T follicular helper cell (primary cell): Measurements from ENCODE around the gene E2F7.
"Not testable (repeated sequence)": the region's sequence is repeated elsewhere in the genome, so short reads cannot be mapped to it uniquely, and the experiment has no call there.

Experiments
- DNase-seq: peaks from one replicate; pipeline ENCODE4 v3.0.0-alpha.2; 2020; ENCODE audit warnings: low read depth
- total RNA-seq, 2 experiments: gene quantifications; one replicate each; lab custom pipeline; 2026; lab: John Stamatoyannopoulos, UW

The E2F7 gene
- 0.09 to 0.30 reads per million in 2 experiments for total RNA-seq

DNA sequence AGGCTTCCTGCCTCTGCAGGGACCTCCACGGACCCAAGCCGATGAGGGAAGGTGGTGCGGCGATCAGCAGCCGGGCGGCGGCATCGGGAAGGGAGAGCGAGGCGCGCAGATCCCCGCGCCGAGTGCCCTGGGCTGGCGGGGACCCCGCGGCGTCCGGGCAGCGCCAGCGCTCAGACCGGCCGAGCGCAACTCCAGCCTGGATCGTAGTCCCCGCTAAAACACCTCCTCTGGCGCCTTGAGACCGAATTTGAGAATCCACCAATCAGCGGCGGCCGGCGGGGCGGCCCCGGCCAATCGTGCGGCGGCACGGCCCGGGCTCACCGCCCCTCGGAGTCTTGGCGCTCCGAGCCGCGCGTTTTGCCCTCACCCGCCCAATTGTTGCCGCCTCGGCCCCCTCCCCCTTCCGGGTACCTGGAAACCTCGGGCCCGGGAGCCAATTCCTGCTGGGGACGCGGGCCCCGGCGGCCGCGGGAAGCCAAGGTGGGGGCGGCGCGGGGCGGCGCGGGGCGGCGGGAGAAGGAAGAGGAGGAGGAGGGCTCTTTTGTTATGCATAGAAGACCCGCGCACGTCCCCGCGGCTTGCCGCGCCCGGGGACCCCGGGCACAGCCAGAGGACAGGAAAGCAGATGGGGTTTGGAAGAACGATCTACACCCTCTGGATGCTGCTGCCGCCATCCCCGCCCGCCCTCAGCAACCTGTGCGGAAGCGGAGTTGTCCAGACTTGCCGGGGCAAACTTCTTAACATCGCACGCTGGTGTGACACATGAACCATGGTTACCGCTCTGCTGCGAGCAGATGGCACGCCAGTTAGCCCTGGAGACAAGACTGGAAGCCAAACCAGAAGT, at the start of gene E2F7:
TSS of gene E2F7 (minus strand) at position 209 of the 844 bp plus-strand sequence. CDS start 934 bp downstream, outside the sequence.
- peak; percentile 66 for DNase-seq

GRCh38 chr12:77113971-77114370, 48.6 kb upstream of the E2F7 start:
- no peak for DNase-seq

DNA sequence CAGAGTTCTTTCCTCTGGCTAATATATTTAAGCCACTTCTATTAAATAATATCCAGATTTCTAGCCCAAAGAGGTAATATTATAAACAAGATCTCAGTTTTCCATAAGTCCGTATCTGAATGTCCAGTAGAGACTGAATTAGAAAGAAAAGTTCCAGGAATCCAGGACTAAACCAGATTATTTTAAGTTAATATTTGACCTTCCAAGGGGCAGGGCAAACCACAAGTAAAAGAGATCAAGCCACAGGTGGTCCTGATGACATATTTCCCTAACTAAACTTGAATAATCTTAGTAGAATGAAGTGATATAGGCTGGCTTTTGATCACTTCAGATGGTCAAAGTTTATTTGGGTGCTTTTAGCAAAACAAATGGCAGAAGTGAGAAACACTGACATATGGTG, 43.3 kb upstream of the E2F7 start:
- DNase-seq: no peak

DNA sequence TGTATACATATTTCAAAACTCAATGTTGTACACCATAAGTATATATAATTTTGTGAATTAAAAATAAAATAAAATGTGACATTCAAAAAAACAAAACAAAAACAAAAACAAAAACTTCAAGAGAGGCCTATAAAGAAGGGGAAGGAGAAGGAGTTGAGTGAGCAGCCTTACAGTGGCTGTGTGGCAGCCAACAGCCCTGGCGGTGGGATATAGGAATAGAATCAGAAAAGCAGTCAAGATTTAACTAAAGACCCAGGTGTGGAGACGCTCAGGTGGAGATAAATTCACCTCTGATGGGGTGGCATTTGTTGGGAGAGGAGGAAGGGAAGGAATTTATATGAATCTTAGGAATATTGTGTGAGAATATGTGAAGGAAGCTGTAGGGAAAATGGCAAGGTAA, 41.8 kb upstream of the E2F7 start:
- DNase-seq: no peak

DNA sequence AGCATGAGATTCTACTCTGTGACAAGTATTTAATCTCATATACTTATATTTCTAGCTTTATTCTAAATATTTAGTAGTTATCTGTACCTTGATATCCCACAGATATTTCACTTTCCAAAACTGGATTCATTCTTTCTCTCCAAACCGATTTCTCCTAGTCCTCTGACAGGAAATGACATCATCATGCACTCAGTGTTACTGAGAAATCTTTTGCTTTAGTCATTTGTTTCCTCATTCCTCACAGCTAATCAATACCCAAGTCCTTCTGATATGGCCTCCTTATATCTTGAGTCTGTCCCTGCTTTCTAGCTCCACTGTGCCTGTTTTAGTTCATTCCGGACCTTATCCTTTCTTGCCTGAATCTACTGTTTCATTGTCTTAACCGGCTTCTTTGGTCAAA, 39.4 kb upstream of the E2F7 start:
- DNase-seq: no peak

DNA sequence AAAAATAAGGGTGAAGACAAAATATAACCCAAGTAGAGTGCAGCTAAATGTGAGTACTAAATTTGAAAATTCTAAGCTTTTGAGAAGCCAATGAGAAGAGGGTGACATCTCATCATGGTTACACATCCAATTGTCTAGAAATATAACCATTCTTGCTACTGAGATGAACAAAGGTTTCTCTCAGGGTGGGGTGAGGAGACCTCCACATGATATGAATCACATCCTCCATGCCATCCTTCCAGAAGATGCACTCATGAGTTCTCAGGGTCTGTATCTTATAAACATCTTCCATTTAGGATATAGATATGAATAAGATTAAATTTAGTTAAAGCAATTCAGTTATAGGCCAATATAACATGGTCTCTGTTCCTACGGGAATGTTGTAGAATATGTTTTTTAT, 38.9 kb upstream of the E2F7 start:
- no peak for DNase-seq

DNA sequence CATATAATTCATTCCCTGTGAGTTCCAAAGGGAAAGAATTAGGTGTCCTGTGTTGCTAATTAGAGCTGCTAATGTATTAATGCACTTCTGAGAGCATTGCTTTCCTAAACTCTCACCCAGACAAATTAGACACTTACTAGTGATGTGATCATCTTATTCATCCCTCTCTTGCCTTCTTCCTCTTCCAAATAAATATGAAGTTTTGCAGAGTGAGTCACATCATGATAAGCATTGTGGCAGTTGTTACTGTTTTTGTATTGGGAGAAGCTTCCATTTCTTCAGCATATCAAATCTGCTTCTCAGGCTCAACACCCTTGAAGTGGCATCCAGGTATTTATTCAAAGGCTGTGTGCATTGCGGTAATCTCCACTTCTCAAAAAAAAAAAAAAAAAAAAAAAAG, 37.3 kb upstream of the E2F7 start:
- no peak for DNase-seq

DNA sequence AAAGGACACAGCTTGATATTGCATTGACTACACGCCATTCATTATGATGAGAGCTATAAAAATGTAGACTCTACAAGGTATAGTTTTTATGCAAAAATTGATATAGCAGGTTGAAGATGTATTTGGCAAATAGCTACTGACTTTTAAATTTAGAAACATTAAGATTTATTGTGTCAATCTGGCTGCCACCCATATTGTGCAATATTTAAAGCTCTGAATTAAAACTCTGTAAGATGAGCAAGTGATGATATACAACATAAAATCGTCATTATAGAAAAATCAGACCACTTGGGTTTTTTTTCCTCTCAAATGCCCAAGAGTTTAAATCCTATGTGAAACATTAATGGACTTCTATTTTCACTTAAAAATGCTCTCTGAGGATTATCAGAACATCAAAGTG, 36.8 kb upstream of the E2F7 start:
- no peak for DNase-seq

DNA sequence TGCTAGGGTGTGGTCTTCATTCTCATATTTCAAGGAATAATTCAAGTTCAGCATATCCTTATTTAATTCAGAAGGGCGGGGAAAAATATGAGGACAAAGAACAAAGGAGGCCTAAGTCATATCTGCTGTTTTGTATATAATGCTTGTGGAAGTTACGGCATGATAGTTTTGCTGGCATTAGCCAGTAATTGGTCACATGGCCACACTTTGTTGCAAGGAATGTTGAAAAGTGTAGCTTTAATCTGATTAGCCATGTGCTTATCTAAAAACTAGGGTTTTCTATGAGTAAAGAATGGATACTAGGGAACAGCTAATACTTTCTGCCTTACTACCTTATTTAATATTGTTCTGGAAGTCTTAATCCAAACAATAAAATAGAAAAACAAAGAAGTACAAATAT, 34.4 kb upstream of the E2F7 start:
- DNase-seq: no peak

GRCh38 chr12:77097846-77098245, 32.5 kb upstream of the E2F7 start:
- DNase-seq: no peak

- DNase-seq: not testable (repeated sequence)
Measured at GRCh38 chr12:77092227-77092626, 26.9 kb upstream of the E2F7 start.

GRCh38 chr12:77089686-77090220, 24.4 kb upstream of the E2F7 start:
- DNase-seq: no peak

- DNase-seq: no peak
Measured at GRCh38 chr12:77087427-77087826, 22.1 kb upstream of the E2F7 start.

DNA sequence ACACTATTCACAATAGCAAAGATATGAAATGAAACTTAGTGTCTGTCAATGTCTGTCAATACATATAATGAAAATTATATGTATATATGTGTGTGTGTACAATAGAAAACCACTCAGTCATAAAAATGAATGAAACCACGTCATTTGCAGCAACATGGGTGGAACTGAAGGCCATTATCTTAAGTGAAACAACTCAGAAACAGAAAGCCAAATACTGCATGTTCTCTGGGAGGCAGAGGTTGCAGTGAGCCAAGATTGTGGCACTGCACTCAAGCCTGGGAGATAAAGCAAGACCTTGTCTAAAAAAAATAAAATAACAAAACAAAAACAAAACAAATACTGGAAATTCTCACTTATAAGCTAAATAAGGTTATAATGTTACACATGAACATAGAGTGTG, 16.7 kb upstream of the E2F7 start:
- DNase-seq: no peak

DNA sequence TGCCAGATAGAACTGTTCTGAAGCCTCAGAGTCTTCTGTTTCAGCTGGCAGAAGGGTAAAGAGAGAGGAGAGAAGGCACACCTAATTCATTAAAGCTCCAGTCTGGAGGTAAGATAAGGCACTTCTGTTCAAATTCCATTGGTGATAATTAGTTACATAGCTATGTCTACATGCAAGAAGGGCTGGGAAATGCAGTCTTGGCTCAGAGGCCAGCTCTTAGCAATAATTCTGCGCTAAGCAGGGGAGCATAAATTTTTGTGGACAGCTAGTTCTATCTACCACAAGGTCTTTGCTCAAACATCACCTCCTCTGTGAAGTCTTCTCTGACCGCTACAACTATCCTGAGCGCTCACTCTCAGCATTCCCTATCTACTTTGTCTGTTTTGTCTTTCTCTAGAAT, 14.3 kb upstream of the E2F7 start:
- no peak for DNase-seq

GRCh38 chr12:77078231-77078630, 12.9 kb upstream of the E2F7 start:
- DNase-seq: no peak

DNA sequence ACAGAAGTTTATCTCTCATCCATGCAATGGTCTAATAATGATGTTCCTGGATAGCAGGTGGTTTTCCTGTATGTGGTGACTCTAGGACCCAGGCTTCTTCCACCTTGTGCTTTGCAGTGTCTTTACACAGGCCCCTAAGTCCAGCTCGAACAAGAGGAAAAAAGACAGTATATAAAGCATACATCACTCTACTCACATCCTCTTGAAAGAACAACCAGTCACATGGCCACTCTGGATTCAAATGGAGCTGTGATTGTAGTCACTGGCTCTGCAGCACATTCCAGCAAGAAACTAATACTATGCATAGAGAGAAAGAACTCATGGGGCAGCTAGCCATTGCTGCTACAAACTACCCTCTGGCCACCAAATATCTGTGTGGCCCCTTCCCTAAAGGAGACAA, 11.5 kb upstream of the E2F7 start:
- no peak for DNase-seq

DNA sequence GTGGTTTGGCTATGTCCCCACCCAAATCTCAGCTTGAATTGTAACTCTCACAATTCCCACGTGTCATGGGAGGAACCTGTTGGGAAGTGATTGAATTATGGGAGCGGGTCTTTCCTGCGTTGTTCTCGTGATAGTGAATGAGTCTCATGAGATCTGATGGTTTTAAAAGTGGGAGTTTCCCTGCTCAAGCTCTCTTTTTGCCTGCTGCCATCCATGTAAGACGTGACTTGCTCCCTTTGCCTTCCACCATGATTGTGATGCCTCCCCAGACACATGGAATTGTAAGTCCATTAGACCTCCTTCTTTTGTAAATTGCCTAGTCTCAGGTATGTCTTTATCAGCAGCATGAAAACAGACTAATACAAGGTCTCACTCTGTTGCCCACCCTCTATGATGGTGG, 8.5 kb upstream of the E2F7 start:
- not testable (repeated sequence) for DNase-seq

DNA sequence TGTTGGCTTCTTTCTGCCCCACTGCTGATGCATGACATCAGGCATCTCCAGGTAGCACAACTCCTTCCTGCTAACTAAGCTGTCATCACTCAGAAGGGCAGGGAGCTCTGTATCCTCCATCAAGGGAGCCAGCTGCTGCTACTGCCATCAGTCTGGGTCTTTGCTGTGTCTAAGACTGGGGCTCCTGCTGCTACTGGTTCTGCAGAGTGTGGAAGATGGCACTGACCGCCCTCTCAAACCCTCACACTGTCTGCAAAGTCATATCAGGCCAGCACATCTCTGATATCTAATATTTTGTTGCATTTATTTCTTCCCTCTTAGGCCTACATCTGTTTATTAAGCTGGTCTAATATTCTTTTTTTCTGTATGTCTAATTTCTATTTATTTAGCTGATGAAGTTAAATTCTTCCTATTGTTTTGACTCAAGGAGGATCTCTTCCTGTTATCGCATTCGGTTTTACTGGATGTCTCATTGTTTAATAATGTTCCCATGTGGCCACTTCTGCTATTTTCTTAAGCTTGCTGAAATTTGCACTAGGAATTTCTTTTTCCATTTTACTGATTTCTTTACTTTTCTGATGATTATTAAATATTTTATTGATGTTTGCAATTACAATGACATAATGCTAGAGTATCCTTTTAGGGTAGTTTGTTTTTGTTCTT, 7.6 kb upstream of the E2F7 start:
- DNase-seq: no peak

- DNase-seq: no peak
Measured at GRCh38 chr12:77070800-77071449, 5.6 kb upstream of the E2F7 start.

DNA sequence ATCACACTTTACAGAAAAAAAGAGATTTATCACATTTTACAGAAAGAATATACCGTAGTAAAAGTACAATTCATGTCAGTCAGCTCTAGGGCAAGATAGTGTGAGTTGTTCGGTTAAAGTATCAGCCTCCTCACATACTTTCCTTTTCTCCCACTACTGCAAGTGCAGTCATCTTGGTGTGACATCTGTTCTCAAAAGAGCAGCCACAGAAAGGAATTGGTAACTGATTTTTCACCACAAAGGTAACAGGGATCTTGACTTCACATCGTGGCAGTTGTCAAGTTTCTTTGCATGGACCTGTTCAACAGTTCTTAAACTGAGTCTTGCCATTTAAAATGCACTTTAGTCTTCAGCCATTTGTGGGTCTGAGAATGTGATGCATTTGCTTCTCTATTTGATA, 5.0 kb upstream of the E2F7 start:
- DNase-seq: no peak

DNA sequence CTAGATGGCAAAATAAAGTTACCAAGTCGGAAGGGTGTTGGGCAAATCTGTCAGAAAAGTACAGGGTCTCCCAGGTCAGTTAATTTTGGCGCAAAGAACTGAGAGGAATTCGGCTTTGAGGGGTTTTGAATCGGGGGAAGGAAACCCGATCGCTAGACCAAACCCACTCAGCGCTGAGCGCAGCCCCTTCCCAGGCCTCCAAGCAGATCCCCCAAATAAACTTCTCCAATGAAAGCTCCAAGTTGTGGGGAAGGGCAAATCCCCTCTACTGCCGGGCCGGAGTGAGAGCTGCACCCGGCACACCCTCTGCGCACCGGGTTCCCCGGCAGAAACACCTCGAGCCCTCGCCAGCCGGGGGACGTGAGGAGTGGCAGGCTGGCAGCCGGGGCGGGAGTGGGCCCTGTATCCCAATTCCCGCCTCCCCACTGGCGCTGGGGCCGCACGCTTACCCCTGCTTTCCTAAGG, 441 bp downstream of the E2F7 start:
- DNase-seq: no peak
